Testis (tissue), 3 donors: ENCODE results near the gene SHC4. TPM values are rescaled to one million over a fixed set of nuclear protein-coding genes. Genes with fewer than 3 reads are reported as not detected.

Experiments
- DNase-seq: peaks from one replicate; pipeline ENCODE4 v3.0.0-alpha.2; 2019
- H3K27ac ChIP-seq, 2 donors: fragments of 200-600 bp; sonication (generic); one replicate each; pipeline ENCODE4 v1.5.1; 2019
- H3K27me3 ChIP-seq: fragments of 200-600 bp; sonication (generic); one replicate; pipeline ENCODE4 v1.5.1; 2019
- H3K36me3 ChIP-seq: fragments of 200-600 bp; sonication (generic); one replicate; pipeline ENCODE4 v1.5.1; 2017; ENCODE audit warnings: low read depth; ENCODE audit errors: missing control alignments
- H3K4me1 ChIP-seq: fragments of 200-600 bp; sonication (generic); one replicate; pipeline ENCODE4 v1.5.1; 2019
- H3K4me3 ChIP-seq, 2 donors: fragments of 200-600 bp; sonication (generic); one replicate each; pipeline ENCODE4 v1.5.1; 2017 to 2019
- H3K9me3 ChIP-seq: fragments of 200-600 bp; sonication (generic); one replicate; pipeline ENCODE4 v1.5.1; 2017
- POLR2A ChIP-seq: fragments of 450-650 bp; IDR thresholded peaks from one replicate; pipeline ENCODE4 v1.6.1; 2017; ENCODE audit warnings: antibody characterized with exemption, mild to moderate bottlenecking, moderate library complexity
- WGBS, 2 donors: methylation state at CpG; one replicate each; pipeline ENCODE4 v1.1.5; 2018; 5-methylcytosine and 5-hydroxymethylcytosine counted together
- intact Hi-C: fragments of 100-400 bp; cut with DNase I; formaldehyde crosslinking; loops from one replicate; pipeline ENCODE4 v1.15.1; 2023; ENCODE audit warnings: low total_unique reads
- polyA plus RNA-seq: library from polyadenylated mRNA; stranded (reverse); fragments of 350-450 nt; fragmentation: Illumina TruSeq; extraction: RNeasy Lipid Tissue Mini Kit (QIAGEN cat#74804); gene quantifications from one replicate; pipeline ENCODE4 v1.2.3, GENCODE V29; 2014; ENCODE audit warnings: low read depth, low replicate concordance; ENCODE audit not compliant: insufficient read depth
- total RNA-seq, 2 donors: library from RNA; depleted of rRNA; stranded (reverse); fragments of >200 nt; gene quantifications; one replicate each; pipeline ENCODE4 v1.2.3, GENCODE V29; 2016
- TF ChIP-seq, protein P1 (sequence below), 3 experiments: fragments of 450-650 bp in 2 of 3; fragments of 200-600 bp in 1 of 3; sonication (generic) in 1 of 3; IDR thresholded peaks; one replicate each; pipeline ENCODE4 v1.5.1; 2016 to 2019; ENCODE audit warnings: antibody characterized with exemption in 3 of 3, mild to moderate bottlenecking in 2 of 3, moderate library complexity in 1 of 3

The SHC4 gene
- total and polyA plus RNA-seq, 3 donors from 2014 or later, result 22.7 to 70.4 (median 52.0) TPM

DNA sequence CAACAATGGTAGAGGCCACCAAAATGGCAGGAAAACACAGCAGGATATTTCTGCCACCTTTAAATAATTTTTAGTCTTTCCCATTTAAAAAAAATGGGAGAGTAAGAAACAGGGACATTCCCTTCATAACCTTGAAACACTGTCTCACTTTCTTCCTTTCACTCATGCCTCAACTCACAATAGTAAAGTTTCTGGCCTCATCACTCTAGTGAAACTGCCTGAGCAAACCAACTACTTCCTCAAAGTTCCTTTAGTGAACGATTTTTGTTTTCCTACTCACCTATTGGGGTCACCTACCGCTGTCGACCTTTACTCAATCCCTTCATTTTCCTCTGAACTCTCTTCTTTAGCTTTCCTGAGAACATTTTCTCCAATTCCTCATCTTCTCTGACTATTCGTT, 33.0 kb downstream of the SHC4 start:
- no peaks in the 10 kb centered on the region for H3K36me3 ChIP-seq
- no peaks in the 10 kb centered on the region for H3K27me3 ChIP-seq
- H3K4me3 ChIP-seq, result no peak overlapping the region
- no peak for DNase-seq
- H3K4me1 ChIP-seq, result no peaks in the 10 kb centered on the region
- TF ChIP-seq POLR2A, result no peak
- H3K9me3 ChIP-seq, result no peaks in the 10 kb centered on the region
- 79 to 81% methylated on average over 4 of the region's 4 CpGs for WGBS, 2 donors
- H3K27ac ChIP-seq, result no peak overlapping the region
- intact Hi-C loops, result no loop called here

DNA sequence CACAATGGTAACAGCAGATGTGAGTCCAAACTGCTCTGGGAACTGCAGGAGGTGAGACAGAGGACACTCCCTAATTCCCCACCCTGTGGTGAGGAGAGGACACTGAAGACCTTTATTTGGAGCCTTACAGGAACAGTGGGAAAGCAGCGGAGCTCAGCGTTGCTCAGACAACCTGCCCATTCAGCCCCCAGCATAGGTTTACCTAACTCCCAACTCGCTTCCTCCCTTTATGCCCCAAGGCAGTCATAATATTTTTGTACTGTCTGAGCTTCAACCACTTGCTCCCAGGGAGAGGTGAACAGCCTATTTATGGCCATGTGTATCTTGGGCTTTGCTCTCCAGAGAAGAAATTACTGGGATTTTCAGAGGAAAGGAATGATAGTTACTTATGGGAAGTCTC, 34.1 kb downstream of the SHC4 start:
- Histone ChIP-seq H3K27ac (no peak overlapping the region), H3K4me3 (no peak overlapping the region), H3K4me1 (no peaks in the 10 kb centered on the region), H3K9me3 (no peaks in the 10 kb centered on the region), H3K27me3 (no peaks in the 10 kb centered on the region), H3K36me3 (no peaks in the 10 kb centered on the region)
- TF ChIP-seq POLR2A, result no peak
- TF ChIP-seq, protein P1, sequence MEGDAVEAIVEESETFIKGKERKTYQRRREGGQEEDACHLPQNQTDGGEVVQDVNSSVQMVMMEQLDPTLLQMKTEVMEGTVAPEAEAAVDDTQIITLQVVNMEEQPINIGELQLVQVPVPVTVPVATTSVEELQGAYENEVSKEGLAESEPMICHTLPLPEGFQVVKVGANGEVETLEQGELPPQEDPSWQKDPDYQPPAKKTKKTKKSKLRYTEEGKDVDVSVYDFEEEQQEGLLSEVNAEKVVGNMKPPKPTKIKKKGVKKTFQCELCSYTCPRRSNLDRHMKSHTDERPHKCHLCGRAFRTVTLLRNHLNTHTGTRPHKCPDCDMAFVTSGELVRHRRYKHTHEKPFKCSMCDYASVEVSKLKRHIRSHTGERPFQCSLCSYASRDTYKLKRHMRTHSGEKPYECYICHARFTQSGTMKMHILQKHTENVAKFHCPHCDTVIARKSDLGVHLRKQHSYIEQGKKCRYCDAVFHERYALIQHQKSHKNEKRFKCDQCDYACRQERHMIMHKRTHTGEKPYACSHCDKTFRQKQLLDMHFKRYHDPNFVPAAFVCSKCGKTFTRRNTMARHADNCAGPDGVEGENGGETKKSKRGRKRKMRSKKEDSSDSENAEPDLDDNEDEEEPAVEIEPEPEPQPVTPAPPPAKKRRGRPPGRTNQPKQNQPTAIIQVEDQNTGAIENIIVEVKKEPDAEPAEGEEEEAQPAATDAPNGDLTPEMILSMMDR (IDR thresholded peaks at IDR 0.05), result no peak
- intact Hi-C loops, result no loop called here
- DNase-seq, result no peak
- WGBS, 2 donors, result 76 to 85% methylated on average over 3 of the region's 3 CpGs

- intact Hi-C loops, result no loop called here
- no peaks in the 10 kb centered on the region for H3K27me3 ChIP-seq
- no peak overlapping the region for H3K4me3 ChIP-seq
- H3K4me1 ChIP-seq, result no peaks in the 10 kb centered on the region
- no peaks in the 10 kb centered on the region for H3K9me3 ChIP-seq
- no peak for DNase-seq
- H3K36me3 ChIP-seq, result no peaks in the 10 kb centered on the region
- TF ChIP-seq, protein P1 (IDR thresholded peaks at IDR 0.05), result no peak
- TF ChIP-seq POLR2A, result no peak
- 90 to 94% methylated on average over 6 of the region's 6 CpGs for WGBS, 2 donors
- H3K27ac ChIP-seq, result no peak overlapping the region
Observed at GRCh38 chr15:48928877-48929538, 34.7 kb downstream of the SHC4 start.

GRCh38 chr15:48925714-48926223, 38.0 kb downstream of the SHC4 start:
- intact Hi-C loops, result no loop called here
- no peaks in the 10 kb centered on the region for H3K9me3 ChIP-seq
- H3K27ac ChIP-seq, result no peak overlapping the region
- no peaks in the 10 kb centered on the region for H3K36me3 ChIP-seq
- DNase-seq, result no peak
- WGBS, 2 donors, result 72 to 80% methylated on average over 9 of the region's 9 CpGs
- H3K27me3 ChIP-seq, result no peaks in the 10 kb centered on the region
- no peaks in the 10 kb centered on the region for H3K4me1 ChIP-seq
- no peak overlapping the region for H3K4me3 ChIP-seq
- no peak for TF ChIP-seq POLR2A

GRCh38 chr15:48924528-48925393, 39.0 kb downstream of the SHC4 start:
- DNase-seq, result no peak
- H3K27ac ChIP-seq, result no peak overlapping the region
- no peaks in the 10 kb centered on the region for H3K4me1 ChIP-seq
- no peaks in the 10 kb centered on the region for H3K27me3 ChIP-seq
- intact Hi-C loops, result no loop called here
- H3K4me3 ChIP-seq, result no peak overlapping the region
- H3K36me3 ChIP-seq, result no peaks in the 10 kb centered on the region
- no peaks in the 10 kb centered on the region for H3K9me3 ChIP-seq
- 79 to 86% methylated on average over 5 of the region's 5 CpGs for WGBS, 2 donors
- TF ChIP-seq POLR2A, result no peak
- TF ChIP-seq, protein P1 (IDR thresholded peaks at IDR 0.05), result no peak
